Vagina (tissue), 2 donors: ENCODE measurements around the gene CX3CR1. TPM values are rescaled to one million over a fixed set of nuclear protein-coding genes. Genes with fewer than 3 reads are reported as not detected.

Source experiments
- DNase-seq, 2 donors: peaks; one replicate each; pipeline ENCODE4 v3.0.0-alpha.2; 2017; ENCODE audit errors: extremely low spot score in 2 of 2
- H3K27ac ChIP-seq: fragments of 200-600 bp; sonication (generic); one replicate; pipeline ENCODE4 v1.5.1; 2019
- H3K27me3 ChIP-seq: fragments of 200-600 bp; sonication (generic); one replicate; pipeline ENCODE4 v1.5.1; 2019
- H3K36me3 ChIP-seq, 2 donors: fragments of 200-600 bp; sonication (generic); one replicate each; pipeline ENCODE4 v1.5.1; 2017 to 2019
- H3K4me1 ChIP-seq: fragments of 200-600 bp; sonication (generic); one replicate; pipeline ENCODE4 v1.5.1; 2019
- H3K4me3 ChIP-seq, 2 donors: fragments of 200-600 bp; sonication (generic); 1 replicate in 1 of 2; 2 replicates in 1 of 2; pipeline ENCODE4 v1.5.1; 2016 to 2019
- H3K9me3 ChIP-seq: fragments of 200-600 bp; sonication (generic); one replicate; pipeline ENCODE4 v1.5.1; 2019
- CTCF ChIP-seq, 3 experiments: fragments of 450-650 bp in 2 of 3; fragments of 200-600 bp in 1 of 3; sonication (generic) in 1 of 3; IDR thresholded peaks; one replicate each; pipeline ENCODE4 v1.5.1; 2017 to 2019; ENCODE audit warnings: antibody characterized with exemption in 3 of 3, mild to moderate bottlenecking in 2 of 3, moderate library complexity in 2 of 3
- POLR2A ChIP-seq, 2 donors: fragments of 450-650 bp; IDR thresholded peaks; one replicate each; pipeline ENCODE4 v1.6.1; 2017; ENCODE audit warnings: antibody characterized with exemption in 2 of 2, mild to moderate bottlenecking in 2 of 2, moderate library complexity in 2 of 2
- POLR2AphosphoS5 ChIP-seq, 2 donors: sonication (generic); formaldehyde crosslinking; IDR thresholded peaks; one replicate each; pipeline ENCODE4 v1.9.0; 2017; ENCODE audit warnings: antibody characterized with exemption in 2 of 2, mild to moderate bottlenecking in 2 of 2, low read depth in 1 of 2; ENCODE audit not compliant: insufficient read depth in 1 of 2
- intact Hi-C: fragments of 100-400 bp; cut with DNase I; formaldehyde crosslinking; loops from one replicate; pipeline ENCODE4 v1.15.1; 2023
- total RNA-seq: library from RNA; depleted of rRNA; stranded (reverse); fragments of >200 nt; gene quantifications from one replicate; pipeline ENCODE4 v1.2.3, GENCODE V29; 2016

CX3CR1 gene
- total RNA-seq, 1 donor from 2014 or later: not detected

- intact Hi-C loops: loop anchor here (5.0 kb wide), 1 partner anchor 93 kb away; the partner anchor contains the start of gene XIRP1
- TF ChIP-seq CTCF (IDR thresholded peaks at IDR 0.05): no peak
- TF ChIP-seq POLR2A (IDR thresholded peaks at IDR 0.05): no peak
- no peak for TF ChIP-seq POLR2AphosphoS5 (IDR thresholded peaks at IDR 0.05; ENCODE audit: insufficient read depth in 1 of 2, low read depth in 1 of 2)
- Histone ChIP-seq H3K27me3 (no peaks in the 10 kb centered on the region), H3K27ac (no peak overlapping the region), H3K9me3 (no peaks in the 10 kb centered on the region), H3K36me3 (no peaks in the 10 kb centered on the region), H3K4me3 (no peak overlapping the region), H3K4me1 (no peaks in the 10 kb centered on the region)
- DNase-seq: no peak
These were observed 5.5 kb upstream of the CX3CR1 start for GRCh38 chr3:39285332-39285731.

GRCh38 chr3:39284457-39284881 is 4.6 kb upstream of the CX3CR1 start:
- no peak overlapping the region for H3K4me3 ChIP-seq
- H3K27ac ChIP-seq: no peak overlapping the region
- no peaks in the 10 kb centered on the region for H3K36me3 ChIP-seq
- DNase-seq: no peak
- H3K27me3 ChIP-seq: no peaks in the 10 kb centered on the region
- no peak for TF ChIP-seq POLR2AphosphoS5 (IDR thresholded peaks at IDR 0.05; ENCODE audit: insufficient read depth in 1 of 2, low read depth in 1 of 2)
- no peaks in the 10 kb centered on the region for H3K4me1 ChIP-seq
- no peaks in the 10 kb centered on the region for H3K9me3 ChIP-seq
- intact Hi-C loops: no loop called here

GRCh38 chr3:39282057-39282456 is 2.2 kb upstream of the CX3CR1 start:
- no peak for DNase-seq
- Histone ChIP-seq H3K36me3 (no peaks in the 10 kb centered on the region), H3K27ac (no peak overlapping the region), H3K4me1 (no peaks in the 10 kb centered on the region), H3K4me3 (no peak overlapping the region), H3K27me3 (no peaks in the 10 kb centered on the region), H3K9me3 (no peaks in the 10 kb centered on the region)
- TF ChIP-seq POLR2AphosphoS5 (IDR thresholded peaks at IDR 0.05; ENCODE audit: insufficient read depth in 1 of 2, low read depth in 1 of 2): no peak
- no peak for TF ChIP-seq CTCF (IDR thresholded peaks at IDR 0.05)
- TF ChIP-seq POLR2A (IDR thresholded peaks at IDR 0.05): no peak
- intact Hi-C loops: no loop called here

- Histone ChIP-seq H3K9me3 (no peaks in the 10 kb centered on the region), H3K27me3 (no peaks in the 10 kb centered on the region), H3K27ac (no peak overlapping the region), H3K4me1 (no peaks in the 10 kb centered on the region), H3K36me3 (no peaks in the 10 kb centered on the region), H3K4me3 (no peak overlapping the region)
- TF ChIP-seq POLR2A (IDR thresholded peaks at IDR 0.05): no peak
- TF ChIP-seq CTCF (IDR thresholded peaks at IDR 0.05): no peak
- no peak for TF ChIP-seq POLR2AphosphoS5 (IDR thresholded peaks at IDR 0.05; ENCODE audit: insufficient read depth in 1 of 2, low read depth in 1 of 2)
- no peak for DNase-seq
- intact Hi-C loops: no loop called here
These were observed 1.7 kb upstream of the CX3CR1 start for GRCh38 chr3:39281533-39281932.

- no peaks in the 10 kb centered on the region for H3K36me3 ChIP-seq
- intact Hi-C loops: no loop called here
- no peak overlapping the region for H3K27ac ChIP-seq
- no peak overlapping the region for H3K4me3 ChIP-seq
- peak in 1 of 2 donors; percentile 78 for DNase-seq
- no peak for TF ChIP-seq POLR2A (IDR thresholded peaks at IDR 0.05)
- no peak for TF ChIP-seq CTCF (IDR thresholded peaks at IDR 0.05)
- TF ChIP-seq POLR2AphosphoS5 (IDR thresholded peaks at IDR 0.05; ENCODE audit: insufficient read depth in 1 of 2, low read depth in 1 of 2): no peak
- H3K27me3 ChIP-seq: no peaks in the 10 kb centered on the region
- H3K4me1 ChIP-seq: no peaks in the 10 kb centered on the region
- no peaks in the 10 kb centered on the region for H3K9me3 ChIP-seq
These were observed 735 bp upstream of the CX3CR1 start for GRCh38 chr3:39280571-39280970.

GRCh38 chr3:39278616-39278935 is 1.3 kb downstream of the CX3CR1 start:
- intact Hi-C loops: no loop called here
- peak in 1 of 2 donors; percentile 22 for DNase-seq
- Histone ChIP-seq H3K27me3 (no peaks in the 10 kb centered on the region), H3K27ac (no peak overlapping the region), H3K4me1 (no peaks in the 10 kb centered on the region), H3K9me3 (no peaks in the 10 kb centered on the region), H3K36me3 (no peaks in the 10 kb centered on the region), H3K4me3 (no peak overlapping the region)
- TF ChIP-seq POLR2A (IDR thresholded peaks at IDR 0.05): no peak
